Activated CD8-positive, alpha-beta memory T cell treated with anti-CD3 and anti-CD28 coated beads, Interleukin-2, amount 50 U/mL, for 1 hour (primary cell): ENCODE measurements around the gene WASHC3.

ENCODE experiments used
- DNase-seq: peaks from one replicate; pipeline ENCODE4 v3.0.0-alpha.2; 2020; ENCODE audit errors: extremely low read depth

The WASHC3 gene

DNA sequence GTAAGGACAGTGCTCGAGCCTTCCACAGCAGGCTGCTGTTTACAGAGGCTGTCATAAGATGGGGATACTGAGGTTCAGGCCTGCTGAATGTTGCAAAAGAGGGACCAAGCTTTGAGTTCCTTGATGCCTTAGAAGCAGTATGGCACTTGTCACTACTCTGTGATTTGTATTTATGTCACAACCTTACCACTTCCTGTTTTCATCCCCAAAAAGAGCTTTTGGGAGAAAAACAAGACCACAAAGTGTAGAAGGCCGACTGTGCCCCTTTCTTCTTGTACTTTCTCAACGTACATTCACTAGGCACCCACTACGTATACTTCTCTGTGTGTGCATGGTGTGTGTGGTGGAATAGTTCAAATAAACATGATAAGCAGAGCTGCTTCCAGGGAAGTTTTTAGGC lies 94.3 kb downstream of the WASHC3 start:
- no peak for DNase-seq

GRCh38 chr12:101966496-101966895 lies 95.3 kb downstream of the WASHC3 start:
- DNase-seq, result no peak

DNA sequence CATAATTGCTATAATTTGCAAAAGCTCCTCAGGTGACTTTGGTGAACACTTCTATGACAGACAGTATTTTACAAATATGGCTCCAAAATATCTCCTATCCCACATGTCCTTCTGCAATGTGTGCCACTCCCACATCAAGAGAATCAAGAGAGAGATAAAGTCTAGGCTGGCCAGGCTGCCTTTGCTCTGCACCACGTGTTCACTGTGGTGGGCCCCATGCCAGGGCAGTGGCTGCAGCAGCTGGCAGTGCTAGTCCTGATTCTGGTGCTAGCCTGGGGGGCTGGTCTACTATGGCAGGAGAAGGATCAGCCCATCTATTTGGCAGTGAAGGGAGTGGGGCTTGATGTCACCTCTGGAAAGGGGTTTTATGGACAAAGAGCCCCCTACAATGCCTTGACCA lies 98.1 kb downstream of the WASHC3 start:
- DNase-seq, result no peak
